HG02571 (cell line): ENCODE results near the gene CHRNB4.
"Not testable (repeated sequence)": the region's sequence is repeated elsewhere in the genome, so short reads cannot be mapped to it uniquely, and the experiment has no call there.

ENCODE experiments used
- ATAC-seq: cut with Tn5 transposase; IDR thresholded peaks from one replicate; pipeline ENCODE4 v1.9.1; 2021; ENCODE audit warnings: mild to moderate bottlenecking, moderate library complexity; ENCODE audit not compliant: unreplicated experiment

The CHRNB4 gene

DNA sequence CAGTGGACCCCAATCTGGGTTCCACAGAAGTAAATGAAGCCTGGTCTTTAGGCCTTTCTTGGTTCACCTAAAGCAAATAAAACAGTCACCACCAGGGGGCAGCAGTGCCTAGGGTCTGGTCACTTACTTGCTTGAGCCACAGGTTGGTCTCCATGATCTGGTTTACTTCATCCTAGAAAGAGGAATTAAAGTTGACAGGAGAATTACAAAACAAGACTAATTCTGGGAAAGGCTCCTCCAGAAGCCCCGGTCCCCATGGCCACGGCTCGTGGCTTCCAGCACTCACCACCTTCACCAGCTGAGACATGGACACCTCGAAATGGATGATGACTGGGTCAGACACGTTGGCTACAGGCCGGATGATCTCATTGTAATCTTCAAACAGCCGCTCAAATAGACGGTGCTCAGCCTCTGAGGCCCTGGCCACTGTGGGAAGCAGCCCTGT lies 22.5 kb downstream of the CHRNB4 start:
- ATAC-seq = no peak

DNA sequence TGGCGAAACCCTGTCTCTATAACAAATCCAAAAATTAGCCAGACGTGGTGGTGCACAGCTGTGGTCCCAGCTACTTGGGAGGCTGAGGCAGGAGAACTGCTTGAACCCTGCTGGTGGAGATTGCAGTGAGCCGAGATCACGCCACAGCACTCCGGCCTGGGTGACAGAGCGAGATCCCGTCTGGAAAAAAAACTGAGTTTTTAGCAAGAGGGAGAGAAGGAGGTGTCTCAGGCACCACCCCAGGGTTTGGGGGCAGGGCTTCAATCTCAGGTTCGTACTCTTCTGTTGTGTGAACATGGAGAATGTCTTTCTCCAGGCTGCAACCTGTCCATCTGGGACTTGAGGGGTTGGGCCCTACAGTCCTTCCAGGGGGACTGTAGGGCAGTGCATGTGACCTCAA lies 22.9 kb downstream of the CHRNB4 start:
- no peak for ATAC-seq

DNA sequence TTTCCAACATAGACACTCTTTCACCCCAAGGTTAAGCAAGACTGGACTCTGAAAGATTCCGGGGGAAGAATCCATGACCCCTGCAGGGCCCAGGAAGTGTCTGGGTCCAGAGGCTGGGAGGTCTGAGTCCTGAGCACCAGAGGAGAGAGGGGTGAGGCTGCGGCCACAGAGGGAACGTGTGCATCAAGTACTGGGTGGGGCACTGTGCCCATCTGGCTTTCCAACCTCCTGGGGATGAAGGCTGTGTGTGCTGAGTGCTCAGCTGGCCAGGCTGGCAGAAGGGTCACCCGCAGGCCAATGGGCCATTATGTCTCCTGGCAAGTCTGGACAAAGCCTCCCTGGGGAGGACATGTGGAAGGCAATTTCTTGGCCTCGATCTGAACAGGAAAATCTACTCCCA lies 23.5 kb downstream of the CHRNB4 start:
- ATAC-seq = no peak

DNA sequence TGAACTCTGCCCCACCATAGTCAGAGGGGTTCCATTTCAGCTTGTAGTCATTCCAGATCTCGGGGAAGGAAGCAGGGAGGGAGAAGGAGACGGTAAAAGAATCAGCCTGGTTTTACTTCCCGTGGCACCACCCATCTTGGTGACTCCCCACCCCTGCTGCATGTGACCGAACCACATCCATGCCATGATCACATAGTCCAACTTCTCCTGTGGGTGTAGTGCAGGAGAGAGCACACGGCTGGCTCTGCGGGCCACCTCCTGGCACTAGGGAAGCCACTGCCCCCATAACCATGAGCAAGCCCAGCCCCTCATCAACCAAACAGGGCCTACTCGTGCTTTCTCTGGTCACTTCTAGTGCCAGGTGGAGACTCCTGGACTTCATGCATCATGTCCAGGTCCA lies 23.9 kb downstream of the CHRNB4 start:
- ATAC-seq = no peak

DNA sequence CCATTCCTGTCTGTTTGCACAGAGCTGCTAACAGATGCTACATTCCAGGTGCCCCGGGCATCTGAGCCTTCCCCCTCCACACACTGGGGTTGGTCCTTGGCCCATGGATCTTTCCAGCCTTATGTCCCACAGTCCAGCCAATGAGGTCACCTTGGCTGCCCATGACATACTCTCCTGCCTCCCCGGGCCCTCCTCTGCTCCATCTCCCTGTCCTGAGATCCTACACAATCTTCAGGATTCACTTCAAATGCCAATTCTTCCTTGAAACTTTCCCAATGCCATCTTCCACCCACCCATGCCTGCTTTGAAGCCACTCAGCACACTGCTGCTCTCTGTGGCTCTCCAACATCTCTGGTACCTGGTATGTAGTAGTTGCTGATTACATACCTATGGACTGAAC lies 24.5 kb downstream of the CHRNB4 start:
- ATAC-seq = no peak

DNA sequence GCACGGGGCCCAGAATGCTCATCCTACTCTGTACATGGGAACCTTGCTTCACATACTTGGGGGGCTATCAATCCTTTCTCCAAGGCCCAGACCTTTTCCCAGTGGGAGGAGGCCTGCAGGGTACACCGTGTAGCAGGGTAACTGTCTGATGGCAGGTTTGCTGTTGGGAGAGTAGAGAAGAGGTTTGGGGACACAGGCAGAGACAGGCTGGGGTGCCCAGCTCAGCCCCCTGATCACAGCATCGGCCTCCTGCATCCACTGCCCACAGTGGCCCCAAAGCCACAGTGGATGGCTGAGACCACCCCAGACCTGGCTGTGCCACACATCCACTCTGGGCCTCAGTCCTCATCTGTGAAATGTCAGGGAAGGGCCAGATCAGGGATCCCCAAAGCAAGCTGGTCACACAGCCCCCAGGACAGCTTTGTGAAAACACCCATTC lies 25.8 kb downstream of the CHRNB4 start:
- ATAC-seq = no peak

DNA sequence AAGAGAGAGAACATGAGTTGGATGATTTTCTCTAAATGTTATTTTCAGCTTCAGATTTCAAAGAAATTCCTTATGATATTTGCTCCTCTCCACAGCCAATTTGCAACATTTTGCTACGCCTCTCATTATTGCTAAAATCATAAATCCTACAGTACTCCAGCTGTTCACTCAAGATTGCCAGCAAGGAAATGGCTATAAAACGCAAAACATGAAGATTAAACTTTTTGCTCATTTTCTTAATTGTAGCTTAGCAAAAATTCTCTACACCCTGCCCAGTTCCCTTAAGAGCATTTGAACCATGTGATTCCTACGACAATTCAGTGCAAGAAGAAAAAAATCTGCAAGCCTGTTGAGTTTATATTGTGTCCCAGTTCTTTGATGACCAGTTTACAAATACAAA lies 27.0 kb downstream of the CHRNB4 start:
- ATAC-seq = no peak

DNA sequence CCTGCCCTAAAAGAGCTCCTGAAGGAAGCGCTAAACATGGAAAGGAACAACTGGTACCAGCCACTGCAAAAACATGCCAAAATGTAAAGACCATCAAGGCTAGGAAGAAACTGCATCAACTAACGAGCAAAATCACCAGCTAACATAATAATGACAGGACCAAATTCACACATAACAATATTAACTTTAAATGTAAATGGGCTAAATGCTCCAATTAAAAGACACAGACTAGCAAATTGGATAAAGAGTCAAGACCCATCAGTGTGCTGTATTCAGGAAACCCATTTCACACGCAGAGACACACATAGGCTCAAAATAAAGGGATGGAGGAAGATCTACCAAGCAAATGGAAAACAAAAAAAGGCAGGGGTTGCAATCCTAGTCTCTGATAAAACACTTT lies 31.5 kb downstream of the CHRNB4 start:
- ATAC-seq = not testable (repeated sequence)

DNA sequence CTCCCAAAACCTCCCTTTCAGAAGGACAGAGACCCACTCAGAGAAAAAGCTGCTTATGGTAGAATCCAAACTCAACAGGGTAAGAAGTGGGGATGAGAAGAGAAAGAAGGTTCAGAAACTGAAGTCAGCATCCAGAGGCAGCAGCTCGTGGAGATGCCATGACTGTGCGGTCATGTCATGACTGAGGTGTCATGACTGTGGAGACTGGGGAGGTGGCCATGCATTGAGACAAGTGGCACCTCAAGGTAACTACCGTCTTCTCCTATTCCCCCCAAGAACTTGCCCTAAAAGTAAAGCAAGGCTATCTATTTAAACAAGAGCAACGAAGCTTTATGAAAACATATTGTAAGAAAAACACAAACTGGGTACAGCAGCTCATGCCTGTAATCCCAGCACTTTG lies 35.3 kb downstream of the CHRNB4 start:
- no peak for ATAC-seq

DNA sequence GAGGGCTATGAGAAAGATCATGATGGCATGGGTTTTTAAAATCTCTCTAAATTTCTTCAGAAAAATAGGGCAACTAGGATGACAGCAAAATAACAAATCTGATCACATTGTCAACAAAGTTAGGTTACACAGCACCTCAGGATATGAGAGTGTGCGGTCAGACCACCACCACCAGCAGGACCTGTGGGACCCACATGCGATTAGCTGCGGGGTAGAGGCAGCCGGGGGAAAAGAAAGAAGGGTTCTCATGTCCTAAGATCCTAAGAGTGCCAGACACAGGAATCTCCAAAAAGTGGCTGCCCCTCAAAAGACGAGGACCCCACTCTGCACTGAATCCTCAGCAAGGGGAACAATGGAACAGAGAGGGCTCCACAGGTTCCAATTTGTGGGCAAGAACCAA lies 35.8 kb downstream of the CHRNB4 start:
- no peak for ATAC-seq

DNA sequence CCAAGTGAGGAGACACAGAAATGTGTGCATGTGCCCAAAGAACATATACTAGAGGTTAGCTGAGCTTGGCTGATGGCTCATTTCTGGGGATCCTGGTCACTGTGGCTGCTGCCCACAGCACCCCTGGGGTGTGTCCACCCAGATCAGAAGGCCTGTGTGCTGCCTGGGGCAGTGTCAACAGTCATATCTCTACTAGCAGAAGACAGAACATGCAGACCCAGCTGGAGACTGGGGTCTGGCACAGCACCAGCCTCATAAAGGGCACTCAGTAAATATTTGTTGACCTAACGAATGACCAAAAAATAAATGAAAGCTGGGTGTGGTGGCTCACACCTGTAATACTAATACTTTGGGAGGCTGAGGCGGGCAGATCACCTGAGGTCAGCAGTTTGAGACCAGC lies 36.6 kb downstream of the CHRNB4 start:
- ATAC-seq = no peak

DNA sequence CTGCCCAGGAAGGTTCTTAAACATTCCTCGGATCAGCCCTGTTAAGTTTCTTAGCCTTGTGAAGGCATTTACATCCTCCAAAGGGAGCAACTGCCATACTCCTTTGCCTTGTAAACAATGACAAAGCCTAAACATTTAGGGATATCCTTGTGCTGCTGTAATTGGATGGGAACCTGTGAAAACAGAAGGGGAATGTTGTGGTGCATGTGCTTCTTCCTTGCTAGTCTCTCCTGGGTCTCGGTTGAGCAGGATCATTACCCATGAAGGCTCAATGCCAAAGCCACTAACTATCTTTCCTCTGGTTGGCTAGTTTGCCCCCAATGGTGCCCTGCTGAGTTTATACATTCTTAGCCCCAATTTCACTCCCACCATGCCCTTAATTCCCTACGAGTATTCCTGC lies 37.5 kb downstream of the CHRNB4 start:
- no peak for ATAC-seq

DNA sequence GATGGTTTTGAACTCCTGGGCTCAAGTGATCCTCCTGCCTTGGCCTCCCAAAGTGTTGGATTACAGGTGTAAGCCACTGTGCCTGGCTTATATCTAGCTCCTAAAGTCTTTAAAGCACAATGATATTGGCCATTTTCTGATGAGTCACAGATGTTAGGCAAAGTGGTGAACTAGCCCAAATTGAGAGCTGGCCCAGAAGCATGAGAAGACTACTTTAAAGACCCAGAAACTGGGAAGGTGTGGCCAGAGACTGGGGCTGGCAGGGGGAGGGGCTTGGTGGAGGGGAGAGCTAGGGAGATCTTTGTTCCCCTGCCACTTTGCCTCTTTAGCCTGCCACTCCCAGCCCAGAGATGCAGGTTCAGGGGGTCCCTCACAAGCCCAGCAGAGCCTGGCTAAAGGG lies 41.8 kb downstream of the CHRNB4 start:
- ATAC-seq = no peak

DNA sequence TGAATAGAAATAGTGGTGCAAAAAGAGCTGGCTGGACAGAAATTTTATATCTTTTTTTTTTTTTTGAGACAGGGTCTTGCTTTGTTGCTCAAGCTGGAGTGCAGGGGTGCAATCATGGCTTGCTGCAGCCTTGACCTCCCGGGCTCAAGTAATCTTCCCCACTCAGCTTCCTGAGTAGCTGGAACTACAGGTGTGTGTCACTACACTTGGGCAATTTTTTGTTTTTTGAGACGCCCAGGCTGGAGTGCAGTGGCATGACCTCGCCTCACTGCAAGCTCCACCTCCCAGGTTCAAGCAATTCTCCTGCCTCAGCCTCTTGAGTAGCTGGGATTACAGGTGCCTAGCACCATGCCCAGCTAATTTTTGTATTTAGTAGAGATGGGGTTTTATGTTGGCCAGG lies 42.7 kb downstream of the CHRNB4 start:
- no peak for ATAC-seq

DNA sequence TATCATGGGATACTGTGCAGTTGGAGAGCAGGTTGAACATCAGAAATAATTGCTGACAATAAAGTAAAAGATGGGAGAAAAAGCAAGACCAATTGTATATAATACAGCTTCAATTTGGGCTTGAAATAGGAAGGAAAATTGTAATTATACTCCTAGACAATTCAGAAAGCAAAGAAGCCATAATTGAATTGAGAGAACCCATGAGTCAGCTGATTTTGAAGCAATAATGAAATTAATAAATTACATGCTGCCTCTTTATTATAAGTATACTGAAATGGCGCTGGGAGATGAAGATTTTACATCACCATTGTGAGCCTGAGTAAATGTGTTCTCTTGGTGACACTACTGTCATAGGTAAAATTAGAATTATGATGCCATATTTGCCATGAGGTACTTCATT lies 43.4 kb downstream of the CHRNB4 start:
- no peak for ATAC-seq

DNA sequence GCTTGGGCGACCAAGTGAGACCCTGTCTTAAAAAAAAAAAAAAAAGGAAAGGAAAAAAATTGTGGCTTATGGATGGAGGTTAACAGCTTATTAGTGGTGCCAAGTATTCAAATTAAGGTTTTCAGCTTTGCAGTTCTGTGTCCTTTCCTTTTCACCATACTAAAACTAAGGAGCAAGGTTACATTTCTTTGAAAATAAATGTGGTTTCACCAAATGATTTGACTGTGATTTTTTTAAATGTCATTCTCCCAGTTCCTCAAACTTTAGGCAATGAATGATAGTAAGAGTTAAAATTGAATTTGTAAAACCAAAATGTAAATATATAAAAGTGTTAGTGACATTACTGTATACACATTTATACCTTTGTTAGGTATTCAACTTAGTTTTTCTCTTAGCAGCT lies 66.1 kb downstream of the CHRNB4 start:
- no peak for ATAC-seq
